Measurements from ENCODE around the gene DENND6A. TPM values are rescaled to one million over a fixed set of nuclear protein-coding genes. Genes with fewer than 3 reads are reported as not detected.

DENND6A gene
- total and polyA plus RNA-seq, 12 donors, result 7.8 to 29.3 (median 19.0) TPM

DNA sequence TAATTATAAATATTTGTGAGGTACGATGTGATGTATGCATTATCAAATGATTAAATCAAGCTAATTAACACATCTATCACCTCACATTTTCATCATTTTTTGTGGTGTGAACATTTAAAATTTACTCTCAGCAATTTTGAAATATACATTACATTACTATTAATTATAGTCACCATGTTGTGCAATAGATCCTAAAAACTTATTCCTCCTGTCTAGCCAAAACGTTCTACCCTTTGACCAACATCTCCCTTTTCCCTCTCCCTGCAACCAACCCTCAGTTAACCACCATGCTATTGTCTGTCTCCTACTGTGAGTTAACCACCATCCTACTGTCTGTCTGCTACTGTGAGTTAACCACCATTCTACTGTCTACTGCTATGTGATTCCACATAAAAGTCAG is 42.5 kb upstream of the DENND6A start:
- H3K4me1 ChIP-seq (replicated peaks in 1 of 2), result peaks cover 0 to 10% of the 10 kb centered on the region in 2 donors
- no peak overlapping the region for H3K27ac ChIP-seq
- H3K9me3 ChIP-seq (replicated peaks in 1 of 3), result no peaks in the 10 kb centered on the region
- TF ChIP-seq CTCF (IDR thresholded peaks at IDR 0.05), result no peak
- TF ChIP-seq POLR2A (IDR thresholded peaks at IDR 0.05), result no peak
- H3K27me3 ChIP-seq, result no peaks in the 10 kb centered on the region
- 72 to 82% (median 78%) methylated on average over 2 of the region's 2 CpGs for WGBS, 4 donors
- intact Hi-C loops (cut with DNase I), result no loop called here
- no peak for DNase-seq
- H3K36me3 ChIP-seq (replicated peaks in 1 of 2), result no peaks in the 10 kb centered on the region
- H3K4me3 ChIP-seq, result no peak overlapping the region

DNA sequence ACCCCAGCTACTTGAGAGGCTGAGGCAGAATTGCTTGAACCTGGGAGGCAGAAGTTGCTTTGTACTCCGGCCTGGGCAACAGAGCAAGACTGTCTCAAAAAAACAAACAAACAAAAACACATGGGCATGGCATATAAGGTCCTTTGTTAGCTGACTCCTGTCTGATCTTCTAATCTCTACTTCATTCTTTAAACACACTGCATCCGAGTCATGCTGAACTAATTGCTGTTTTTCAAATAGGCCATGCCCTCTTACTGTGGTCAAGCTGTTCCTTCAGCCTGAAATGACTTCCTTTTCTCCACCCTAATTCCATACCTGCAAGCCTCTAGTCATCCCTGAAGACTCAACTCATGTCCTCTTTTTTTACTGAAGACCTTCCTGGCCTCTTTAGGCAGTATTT is 40.9 kb upstream of the DENND6A start:
- TF ChIP-seq POLR2A (IDR thresholded peaks at IDR 0.05) (no peak), CTCF (IDR thresholded peaks at IDR 0.05) (no peak)
- intact Hi-C loops (cut with DNase I), result no loop called here
- Histone ChIP-seq H3K36me3 (replicated peaks in 1 of 2) (no peaks in the 10 kb centered on the region), H3K4me1 (replicated peaks in 1 of 2) (peaks cover 0 to 9% of the 10 kb centered on the region in 2 donors), H3K4me3 (no peak overlapping the region), H3K27ac (no peak overlapping the region), H3K27me3 (no peaks in the 10 kb centered on the region), H3K9me3 (replicated peaks in 1 of 3) (no peaks in the 10 kb centered on the region)
- DNase-seq, result no peak
- 84 to 87% (median 85%) methylated on average over 2 of the region's 2 CpGs for WGBS, 4 donors

GRCh38 chr3:57731311-57731710 is 38.4 kb upstream of the DENND6A start:
- H3K4me1 ChIP-seq (replicated peaks in 1 of 2), result no peaks in the 10 kb centered on the region
- no peak for TF ChIP-seq POLR2A (IDR thresholded peaks at IDR 0.05)
- no peak overlapping the region for H3K4me3 ChIP-seq
- no peaks in the 10 kb centered on the region for H3K27me3 ChIP-seq
- no peak for DNase-seq
- H3K36me3 ChIP-seq (replicated peaks in 1 of 2), result no peaks in the 10 kb centered on the region
- WGBS, 4 donors, result 84 to 100% (median 90%) methylated on average over 1 of the region's 1 CpG
- H3K27ac ChIP-seq, result no peak overlapping the region
- intact Hi-C loops (cut with DNase I), result no loop called here
- H3K9me3 ChIP-seq (replicated peaks in 1 of 3), result no peaks in the 10 kb centered on the region

GRCh38 chr3:57730682-57731081 is 37.8 kb upstream of the DENND6A start:
- Histone ChIP-seq H3K27ac (no peak overlapping the region), H3K4me3 (no peak overlapping the region), H3K9me3 (replicated peaks in 1 of 3) (no peaks in the 10 kb centered on the region), H3K4me1 (replicated peaks in 1 of 2) (no peaks in the 10 kb centered on the region), H3K36me3 (replicated peaks in 1 of 2) (no peaks in the 10 kb centered on the region), H3K27me3 (no peaks in the 10 kb centered on the region)
- intact Hi-C loops (cut with DNase I), result no loop called here
- TF ChIP-seq POLR2A (IDR thresholded peaks at IDR 0.05) (no peak), CTCF (IDR thresholded peaks at IDR 0.05) (no peak)
- DNase-seq, result no peak
- WGBS, 4 donors, result 61 to 79% (median 75%) methylated on average over 3 of the region's 3 CpGs

DNA sequence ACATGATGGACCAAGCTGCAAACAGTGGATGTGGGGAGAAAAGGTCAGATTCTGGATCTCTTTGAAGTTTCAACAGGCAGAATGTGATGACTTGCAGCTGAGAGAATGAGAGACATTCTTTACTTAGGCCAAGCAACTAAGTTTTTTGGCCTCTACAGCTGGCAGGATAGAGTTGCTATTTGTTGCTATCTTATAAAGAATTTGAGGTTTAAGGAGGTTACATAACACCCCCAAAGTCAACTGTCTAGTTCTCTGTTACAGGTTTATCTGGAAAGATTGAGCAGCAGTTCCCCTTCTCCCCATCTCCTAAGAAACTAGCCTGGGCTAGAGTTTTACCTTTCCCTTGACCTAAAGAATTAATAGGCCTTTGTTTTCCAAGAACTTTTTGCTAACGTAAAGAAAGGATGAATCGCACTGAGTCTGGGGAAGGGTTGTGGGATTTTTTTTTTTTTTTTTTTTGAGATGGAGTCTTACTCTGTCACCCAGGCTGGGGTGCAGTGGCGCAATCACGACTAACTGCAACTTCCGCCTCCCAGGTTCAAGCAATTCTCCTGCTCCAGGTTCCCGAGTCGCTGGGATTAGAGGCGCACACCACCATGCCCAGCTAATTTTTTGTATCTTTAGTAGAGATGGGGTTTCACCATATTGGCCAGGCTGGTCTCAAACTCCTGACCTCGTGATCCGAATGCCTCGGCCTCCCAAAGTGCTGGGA is 36.6 kb upstream of the DENND6A start:
- Histone ChIP-seq H3K4me3 (no peak overlapping the region), H3K27me3 (no peaks in the 10 kb centered on the region), H3K4me1 (replicated peaks in 1 of 2) (no peaks in the 10 kb centered on the region), H3K9me3 (replicated peaks in 1 of 3) (no peaks in the 10 kb centered on the region), H3K27ac (no peak overlapping the region), H3K36me3 (replicated peaks in 1 of 2) (no peaks in the 10 kb centered on the region)
- DNase-seq, result no peak
- 83 to 90% (median 88%) methylated on average over 11 of the region's 11 CpGs for WGBS, 4 donors
- intact Hi-C loops (cut with DNase I), result no loop called here
- TF ChIP-seq CTCF (IDR thresholded peaks at IDR 0.05) (no peak), POLR2A (IDR thresholded peaks at IDR 0.05) (no peak)

Measured in adrenal gland (tissue), 12 donors.